SU-DHL-6 (cell line): Measurements from ENCODE around the gene GRAMD4.

ENCODE experiments used
- EZH2phosphoT487 ChIP-seq: fragments of 200-600 bp; sonication (generic), shearing (Covaris generic); conservative IDR thresholded peaks from 2 replicates; pipeline ENCODE4 v1.6.1; 2018; ENCODE audit warnings: mild to moderate bottlenecking, antibody characterized with exemption, low read length, moderate library complexity, mixed read lengths
- TF ChIP-seq, protein P1 (sequence below): fragments of 200-600 bp; sonication (generic); IDR thresholded peaks from one replicate; pipeline ENCODE4 v1.5.1; 2017; ENCODE audit warnings: antibody characterized with exemption, mild to moderate bottlenecking, low read length, moderate library complexity; ENCODE audit not compliant: insufficient read depth, poor library complexity, severe bottlenecking

DNA sequence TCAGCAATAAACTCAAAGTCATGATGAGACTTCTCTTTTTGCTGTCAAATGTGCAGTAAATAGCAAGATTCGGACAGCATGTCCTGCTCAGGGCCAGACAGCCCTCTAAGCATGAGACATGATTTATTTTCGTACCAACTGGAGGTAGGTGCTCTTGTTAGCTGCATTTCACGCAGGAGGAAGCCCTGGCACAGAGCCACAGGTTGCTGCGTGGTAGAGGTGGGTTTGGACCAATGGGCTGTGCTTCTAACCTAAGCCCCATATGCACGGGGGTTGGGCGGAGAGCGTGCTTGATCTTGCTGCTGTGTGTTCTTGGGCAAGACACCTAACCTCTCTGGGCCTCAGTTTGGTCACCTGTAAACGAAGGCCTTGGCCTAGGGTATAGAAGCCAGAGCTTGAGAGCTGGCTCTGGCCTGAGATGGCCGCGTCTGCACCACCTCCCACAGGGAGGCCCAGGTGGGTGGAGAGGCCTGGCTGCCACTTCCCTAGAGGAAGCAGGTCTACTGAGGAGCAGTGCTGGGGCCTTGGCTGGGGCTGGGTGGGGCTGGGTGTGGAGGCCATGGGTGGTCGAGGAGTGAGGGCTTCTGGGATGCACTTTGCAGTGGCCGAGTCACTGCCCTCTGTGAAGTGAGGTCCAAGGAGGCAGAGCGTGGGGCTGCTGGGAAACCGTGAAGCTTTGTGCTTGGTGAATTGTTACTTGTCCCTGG is 38.5 kb upstream of the GRAMD4 start:
- no peak for TF ChIP-seq EZH2phosphoT487
- TF ChIP-seq, protein P1, sequence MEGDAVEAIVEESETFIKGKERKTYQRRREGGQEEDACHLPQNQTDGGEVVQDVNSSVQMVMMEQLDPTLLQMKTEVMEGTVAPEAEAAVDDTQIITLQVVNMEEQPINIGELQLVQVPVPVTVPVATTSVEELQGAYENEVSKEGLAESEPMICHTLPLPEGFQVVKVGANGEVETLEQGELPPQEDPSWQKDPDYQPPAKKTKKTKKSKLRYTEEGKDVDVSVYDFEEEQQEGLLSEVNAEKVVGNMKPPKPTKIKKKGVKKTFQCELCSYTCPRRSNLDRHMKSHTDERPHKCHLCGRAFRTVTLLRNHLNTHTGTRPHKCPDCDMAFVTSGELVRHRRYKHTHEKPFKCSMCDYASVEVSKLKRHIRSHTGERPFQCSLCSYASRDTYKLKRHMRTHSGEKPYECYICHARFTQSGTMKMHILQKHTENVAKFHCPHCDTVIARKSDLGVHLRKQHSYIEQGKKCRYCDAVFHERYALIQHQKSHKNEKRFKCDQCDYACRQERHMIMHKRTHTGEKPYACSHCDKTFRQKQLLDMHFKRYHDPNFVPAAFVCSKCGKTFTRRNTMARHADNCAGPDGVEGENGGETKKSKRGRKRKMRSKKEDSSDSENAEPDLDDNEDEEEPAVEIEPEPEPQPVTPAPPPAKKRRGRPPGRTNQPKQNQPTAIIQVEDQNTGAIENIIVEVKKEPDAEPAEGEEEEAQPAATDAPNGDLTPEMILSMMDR = no peak
